NB4 (cell line): ENCODE data around the gene HUWE1.

Experiments used
- MYC ChIP-seq: IDR thresholded peaks from 2 replicates; pipeline ENCODE4 v1.6.1; 2011; ENCODE audit warnings: low read depth, low read length
- POLR2A ChIP-seq: IDR thresholded peaks from 2 replicates; pipeline ENCODE4 v1.6.1; 2011; ENCODE audit warnings: mild to moderate bottlenecking; ENCODE audit not compliant: insufficient read length; ENCODE audit errors: extremely low read depth
- TF ChIP-seq, protein P1 (sequence below): IDR thresholded peaks from one replicate; pipeline ENCODE4 v1.5.1; 2012; ENCODE audit warnings: low read depth, low read length
- TF ChIP-seq, protein P2 (sequence below): IDR thresholded peaks from 2 replicates; pipeline ENCODE4 v1.6.1; 2011; ENCODE audit warnings: low read depth, low read length

DNA sequence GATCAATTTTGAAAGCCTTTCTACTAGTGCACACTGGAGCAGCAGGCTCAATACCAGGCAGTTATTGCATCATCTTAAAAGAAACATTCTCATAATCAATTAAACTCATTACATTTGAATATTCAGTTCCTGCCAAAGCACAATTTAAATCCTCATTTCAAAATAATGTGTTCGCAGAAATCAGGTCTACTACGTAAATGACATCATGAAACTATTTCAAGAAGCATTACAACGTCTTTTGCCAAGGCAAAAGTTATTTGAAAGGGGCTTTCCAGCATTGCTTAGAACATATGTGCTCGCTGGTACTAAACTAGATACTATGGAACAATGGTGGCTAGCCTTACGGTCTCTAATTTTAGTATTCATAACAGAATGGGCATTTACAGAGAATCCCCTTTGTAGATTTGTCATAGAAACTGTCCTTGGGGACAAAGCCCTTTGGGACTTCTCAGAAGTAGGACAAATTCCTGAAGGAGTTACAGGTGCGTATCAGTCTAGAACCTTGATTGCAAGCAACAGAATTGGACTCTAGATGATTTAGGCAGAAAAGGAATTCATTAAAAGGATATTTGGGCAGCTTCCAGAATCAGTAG is 27.6 kb upstream of the HUWE1 start:
- TF ChIP-seq, protein P1, sequence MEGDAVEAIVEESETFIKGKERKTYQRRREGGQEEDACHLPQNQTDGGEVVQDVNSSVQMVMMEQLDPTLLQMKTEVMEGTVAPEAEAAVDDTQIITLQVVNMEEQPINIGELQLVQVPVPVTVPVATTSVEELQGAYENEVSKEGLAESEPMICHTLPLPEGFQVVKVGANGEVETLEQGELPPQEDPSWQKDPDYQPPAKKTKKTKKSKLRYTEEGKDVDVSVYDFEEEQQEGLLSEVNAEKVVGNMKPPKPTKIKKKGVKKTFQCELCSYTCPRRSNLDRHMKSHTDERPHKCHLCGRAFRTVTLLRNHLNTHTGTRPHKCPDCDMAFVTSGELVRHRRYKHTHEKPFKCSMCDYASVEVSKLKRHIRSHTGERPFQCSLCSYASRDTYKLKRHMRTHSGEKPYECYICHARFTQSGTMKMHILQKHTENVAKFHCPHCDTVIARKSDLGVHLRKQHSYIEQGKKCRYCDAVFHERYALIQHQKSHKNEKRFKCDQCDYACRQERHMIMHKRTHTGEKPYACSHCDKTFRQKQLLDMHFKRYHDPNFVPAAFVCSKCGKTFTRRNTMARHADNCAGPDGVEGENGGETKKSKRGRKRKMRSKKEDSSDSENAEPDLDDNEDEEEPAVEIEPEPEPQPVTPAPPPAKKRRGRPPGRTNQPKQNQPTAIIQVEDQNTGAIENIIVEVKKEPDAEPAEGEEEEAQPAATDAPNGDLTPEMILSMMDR = no peak
- TF ChIP-seq POLR2A (no peak), MYC (no peak)
- TF ChIP-seq, protein P2, sequence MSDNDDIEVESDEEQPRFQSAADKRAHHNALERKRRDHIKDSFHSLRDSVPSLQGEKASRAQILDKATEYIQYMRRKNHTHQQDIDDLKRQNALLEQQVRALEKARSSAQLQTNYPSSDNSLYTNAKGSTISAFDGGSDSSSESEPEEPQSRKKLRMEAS = no peak
